GM12864 (cell line): ENCODE results near the gene TFPI.

Source experiments
- DNase-seq: peaks from one replicate; pipeline ENCODE4 v3.0.0-alpha.2; 2011; ENCODE audit warnings: low read depth
- H3K4me3 ChIP-seq: 2 replicates; pipeline ENCODE4 v1.5.1; 2011; ENCODE audit warnings: mild to moderate bottlenecking, low read depth, low read length, control low read depth
- CTCF ChIP-seq: IDR thresholded peaks from 2 replicates; pipeline ENCODE4 v1.5.1; 2011; ENCODE audit warnings: low read depth, mild to moderate bottlenecking, moderate library complexity, low read length, control low read depth, inconsistent platforms; ENCODE audit errors: missing control alignments

TFPI gene

GRCh38 chr2:187493180-187493579 is 61.1 kb downstream of the TFPI start:
- no peak overlapping the region for H3K4me3 ChIP-seq
- DNase-seq: no peak
- TF ChIP-seq CTCF: no peak

- TF ChIP-seq CTCF: no peak
- no peak for DNase-seq
- H3K4me3 ChIP-seq: no peak overlapping the region
Measured at GRCh38 chr2:187486241-187486640, 68.0 kb downstream of the TFPI start.

- no peak for TF ChIP-seq CTCF
- H3K4me3 ChIP-seq: no peak overlapping the region
- DNase-seq: no peak
Measured at GRCh38 chr2:187485523-187485922, 68.7 kb downstream of the TFPI start.

GRCh38 chr2:187483537-187483936 is 70.7 kb downstream of the TFPI start:
- no peak for DNase-seq
- TF ChIP-seq CTCF: no peak
- H3K4me3 ChIP-seq: no peak overlapping the region

GRCh38 chr2:187482796-187483195 is 71.4 kb downstream of the TFPI start:
- no peak for DNase-seq
- no peak for TF ChIP-seq CTCF
- no peak overlapping the region for H3K4me3 ChIP-seq

- TF ChIP-seq CTCF: no peak
- H3K4me3 ChIP-seq: no peak overlapping the region
- DNase-seq: no peak
Measured at GRCh38 chr2:187481543-187481942, 72.7 kb downstream of the TFPI start.

- DNase-seq: no peak
- no peak for TF ChIP-seq CTCF
- no peak overlapping the region for H3K4me3 ChIP-seq
Measured at GRCh38 chr2:187478719-187479118, 75.5 kb downstream of the TFPI start.
